OCI-LY1 (cell line): ENCODE data around the gene TLDC2.
A peak's percentile ranks its signal among the peaks of the same experiment; 100 is the strongest.

ENCODE experiments used
- H2AFZ ChIP-seq: fragments of 200-600 bp; sonication (generic), shearing (Covaris generic); 2 replicates; pipeline ENCODE4 v1.6.0; 2014; ENCODE audit warnings: antibody characterized with exemption, mild to moderate bottlenecking, low read length
- H3F3A ChIP-seq: fragments of 200-600 bp; sonication (generic), shearing (Covaris generic); 2 replicates; pipeline ENCODE4 v1.6.0; 2014; ENCODE audit warnings: mild to moderate bottlenecking, antibody characterized with exemption, low read length, moderate library complexity; ENCODE audit not compliant: insufficient read depth
- H3K27ac ChIP-seq: fragments of 200-600 bp; sonication (generic); 2 replicates; pipeline ENCODE4 v1.5.1; 2014; ENCODE audit warnings: low read length, mixed run types, mild to moderate bottlenecking, low read depth; ENCODE audit not compliant: poor library complexity, severe bottlenecking
- H3K27me3 ChIP-seq: fragments of 200-600 bp; sonication (generic); 2 replicates; pipeline ENCODE4 v1.6.0; 2014; ENCODE audit warnings: antibody characterized with exemption, mild to moderate bottlenecking, low read length, moderate library complexity; ENCODE audit not compliant: insufficient read depth
- H3K36me3 ChIP-seq: fragments of 200-600 bp; sonication (generic); 2 replicates; pipeline ENCODE4 v1.6.1; 2014; ENCODE audit warnings: mild to moderate bottlenecking, antibody characterized with exemption, low read length, moderate library complexity, mixed read lengths; ENCODE audit not compliant: insufficient read depth
- H3K4me1 ChIP-seq: fragments of 200-600 bp; sonication (generic); 2 replicates; pipeline ENCODE4 v1.5.1; 2014; ENCODE audit warnings: mild to moderate bottlenecking, low read length, moderate library complexity; ENCODE audit not compliant: insufficient read depth, severe bottlenecking
- H3K4me2 ChIP-seq: fragments of 200-600 bp; sonication (generic), shearing (Covaris generic); 2 replicates; pipeline ENCODE4 v1.6.1; 2014; ENCODE audit warnings: low read length
- H3K4me3 ChIP-seq: fragments of 200-600 bp; sonication (generic); 2 replicates; pipeline ENCODE4 v1.5.1; 2014; ENCODE audit warnings: low read length, low read depth, mild to moderate bottlenecking, mixed read lengths; ENCODE audit not compliant: poor library complexity, severe bottlenecking
- H3K79me2 ChIP-seq: fragments of 200-600 bp; shearing (Covaris generic); 2 replicates; pipeline ENCODE4 v1.6.1; 2016; ENCODE audit warnings: mixed run types, low read length, mixed read lengths; ENCODE audit not compliant: insufficient read depth
- H3K9ac ChIP-seq: fragments of 200-600 bp; sonication (generic), shearing (Covaris generic); 2 replicates; pipeline ENCODE4 v1.6.1; 2014; ENCODE audit warnings: mild to moderate bottlenecking, low read length, mixed read lengths
- H3K9me2 ChIP-seq: fragments of 200-600 bp; sonication (generic), shearing (Covaris generic); 2 replicates; pipeline ENCODE4 v1.6.1; 2014; ENCODE audit warnings: low read depth, mild to moderate bottlenecking, low read length, mixed read lengths
- H3K9me3 ChIP-seq: fragments of 200-600 bp; shearing (Covaris generic); 2 replicates; pipeline ENCODE4 v1.6.1; 2014; ENCODE audit warnings: low read length, mixed read lengths
- H4K20me1 ChIP-seq: fragments of 200-600 bp; sonication (generic), shearing (Covaris generic); 2 replicates; pipeline ENCODE4 v1.6.0; 2016; ENCODE audit warnings: mild to moderate bottlenecking, low read length; ENCODE audit not compliant: insufficient read depth
- EZH2 ChIP-seq: fragments of 200-600 bp; sonication (generic), shearing (Covaris generic); IDR thresholded peaks from 2 replicates; pipeline ENCODE4 v1.8.0; 2017; ENCODE audit warnings: borderline replicate concordance, mixed run types, mild to moderate bottlenecking, antibody characterized with exemption, low read length, moderate library complexity, mixed read lengths
- TF ChIP-seq, protein P1 (sequence below): fragments of 200-600 bp; sonication (generic), shearing (Covaris generic); IDR thresholded peaks from 2 replicates; pipeline ENCODE4 v1.5.1; 2017; ENCODE audit warnings: mild to moderate bottlenecking, antibody characterized with exemption, low read length, moderate library complexity, mixed read lengths

Gene TLDC2

GRCh38 chr20:36859282-36859555, 16.7 kb upstream of the TLDC2 start:
- Histone ChIP-seq H3K9ac (no peak overlapping the region; the same call in 1 of the 2 replicates), H3F3A (no peaks in the 10 kb centered on the region), H3K27ac (peak overlapping the region; percentile 35), H3K9me2 (no peaks in the 10 kb centered on the region), H3K36me3 (no peaks in the 10 kb centered on the region), H3K9me3 (no peaks in the 10 kb centered on the region), H2AFZ (no peak overlapping the region), H3K4me3 (no peak overlapping the region), H4K20me1 (no peaks in the 10 kb centered on the region), H3K27me3 (no peaks in the 10 kb centered on the region), H3K79me2 (no peaks in the 10 kb centered on the region), H3K4me2 (no peak overlapping the region), H3K4me1 (peaks cover 52% of the 10 kb centered on the region)
- no peak for TF ChIP-seq EZH2
- TF ChIP-seq, protein P1, sequence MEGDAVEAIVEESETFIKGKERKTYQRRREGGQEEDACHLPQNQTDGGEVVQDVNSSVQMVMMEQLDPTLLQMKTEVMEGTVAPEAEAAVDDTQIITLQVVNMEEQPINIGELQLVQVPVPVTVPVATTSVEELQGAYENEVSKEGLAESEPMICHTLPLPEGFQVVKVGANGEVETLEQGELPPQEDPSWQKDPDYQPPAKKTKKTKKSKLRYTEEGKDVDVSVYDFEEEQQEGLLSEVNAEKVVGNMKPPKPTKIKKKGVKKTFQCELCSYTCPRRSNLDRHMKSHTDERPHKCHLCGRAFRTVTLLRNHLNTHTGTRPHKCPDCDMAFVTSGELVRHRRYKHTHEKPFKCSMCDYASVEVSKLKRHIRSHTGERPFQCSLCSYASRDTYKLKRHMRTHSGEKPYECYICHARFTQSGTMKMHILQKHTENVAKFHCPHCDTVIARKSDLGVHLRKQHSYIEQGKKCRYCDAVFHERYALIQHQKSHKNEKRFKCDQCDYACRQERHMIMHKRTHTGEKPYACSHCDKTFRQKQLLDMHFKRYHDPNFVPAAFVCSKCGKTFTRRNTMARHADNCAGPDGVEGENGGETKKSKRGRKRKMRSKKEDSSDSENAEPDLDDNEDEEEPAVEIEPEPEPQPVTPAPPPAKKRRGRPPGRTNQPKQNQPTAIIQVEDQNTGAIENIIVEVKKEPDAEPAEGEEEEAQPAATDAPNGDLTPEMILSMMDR, result no peak

GRCh38 chr20:36859700-36860330, 16.1 kb upstream of the TLDC2 start:
- H3K9me2 ChIP-seq, result no peaks in the 10 kb centered on the region
- no peaks in the 10 kb centered on the region for H4K20me1 ChIP-seq
- H3K36me3 ChIP-seq, result no peaks in the 10 kb centered on the region
- no peaks in the 10 kb centered on the region for H3K9me3 ChIP-seq
- no peaks in the 10 kb centered on the region for H3K79me2 ChIP-seq
- H3F3A ChIP-seq, result no peaks in the 10 kb centered on the region
- H3K27me3 ChIP-seq, result no peaks in the 10 kb centered on the region
- peak overlapping the region; percentile 64; the same call in 1 of the 2 replicates for H3K4me2 ChIP-seq
- TF ChIP-seq, protein P1, result no peak
- TF ChIP-seq EZH2, result no peak
- H3K9ac ChIP-seq, result no peak overlapping the region; the same call in 1 of the 2 replicates
- no peak overlapping the region for H3K4me3 ChIP-seq
- peaks cover 58% of the 10 kb centered on the region for H3K4me1 ChIP-seq
- H2AFZ ChIP-seq, result no peak overlapping the region
- peak overlapping the region; percentile 35 for H3K27ac ChIP-seq

DNA sequence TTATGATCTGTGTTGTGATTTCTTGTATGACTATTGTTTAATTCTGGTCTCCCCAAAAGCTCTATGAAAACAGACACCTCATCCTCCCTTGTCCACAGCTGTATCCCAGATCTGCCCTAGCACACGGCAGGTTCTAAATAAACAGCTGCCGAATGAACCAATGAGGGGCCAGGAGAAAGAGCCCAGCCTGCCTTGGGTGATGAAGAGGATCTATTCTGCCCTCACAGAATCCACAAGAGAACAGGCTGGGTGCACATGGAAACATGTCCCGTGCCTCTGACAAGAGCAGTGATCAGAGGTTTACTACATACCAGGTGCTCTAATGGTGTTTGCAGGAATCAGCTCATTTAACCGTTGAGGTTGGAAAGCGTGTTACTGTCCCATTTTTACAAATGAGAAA, 15.6 kb upstream of the TLDC2 start:
- TF ChIP-seq, protein P1, result no peak
- TF ChIP-seq EZH2, result no peak
- no peaks in the 10 kb centered on the region for H3F3A ChIP-seq
- H3K9ac ChIP-seq, result no peak overlapping the region; the same call in 1 of the 2 replicates
- H3K4me2 ChIP-seq, result peak overlapping the region; percentile 64; the same call in 1 of the 2 replicates
- no peaks in the 10 kb centered on the region for H3K9me2 ChIP-seq
- peak overlapping the region; percentile 35 for H3K27ac ChIP-seq
- no peaks in the 10 kb centered on the region for H4K20me1 ChIP-seq
- peak overlapping the region; percentile 57 for H3K4me3 ChIP-seq
- no peaks in the 10 kb centered on the region for H3K79me2 ChIP-seq
- H3K4me1 ChIP-seq, result peaks cover 58% of the 10 kb centered on the region
- H2AFZ ChIP-seq, result no peak overlapping the region
- H3K9me3 ChIP-seq, result no peaks in the 10 kb centered on the region
- H3K27me3 ChIP-seq, result no peaks in the 10 kb centered on the region
- H3K36me3 ChIP-seq, result no peaks in the 10 kb centered on the region
